Measurements from ENCODE around the gene BAHCC1.
"Not testable (repeated sequence)": the region's sequence is repeated elsewhere in the genome, so short reads cannot be mapped to it uniquely, and the experiment has no call there.

Gene BAHCC1

GRCh38 chr17:81349397-81350319 is 45.6 kb upstream of the BAHCC1 start:
- TF ChIP-seq, protein P1, sequence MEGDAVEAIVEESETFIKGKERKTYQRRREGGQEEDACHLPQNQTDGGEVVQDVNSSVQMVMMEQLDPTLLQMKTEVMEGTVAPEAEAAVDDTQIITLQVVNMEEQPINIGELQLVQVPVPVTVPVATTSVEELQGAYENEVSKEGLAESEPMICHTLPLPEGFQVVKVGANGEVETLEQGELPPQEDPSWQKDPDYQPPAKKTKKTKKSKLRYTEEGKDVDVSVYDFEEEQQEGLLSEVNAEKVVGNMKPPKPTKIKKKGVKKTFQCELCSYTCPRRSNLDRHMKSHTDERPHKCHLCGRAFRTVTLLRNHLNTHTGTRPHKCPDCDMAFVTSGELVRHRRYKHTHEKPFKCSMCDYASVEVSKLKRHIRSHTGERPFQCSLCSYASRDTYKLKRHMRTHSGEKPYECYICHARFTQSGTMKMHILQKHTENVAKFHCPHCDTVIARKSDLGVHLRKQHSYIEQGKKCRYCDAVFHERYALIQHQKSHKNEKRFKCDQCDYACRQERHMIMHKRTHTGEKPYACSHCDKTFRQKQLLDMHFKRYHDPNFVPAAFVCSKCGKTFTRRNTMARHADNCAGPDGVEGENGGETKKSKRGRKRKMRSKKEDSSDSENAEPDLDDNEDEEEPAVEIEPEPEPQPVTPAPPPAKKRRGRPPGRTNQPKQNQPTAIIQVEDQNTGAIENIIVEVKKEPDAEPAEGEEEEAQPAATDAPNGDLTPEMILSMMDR (conservative IDR thresholded peaks at IDR 0.05; ENCODE audit: control insufficient read depth, insufficient read depth, low read depth, low read length), result no peak
- DNase-seq (ENCODE audit: low read depth), result peak; percentile 27
- H3K4me3 ChIP-seq (ENCODE audit: control insufficient read depth, low read depth, low read length), result no peak overlapping the region

GRCh38 chr17:81350320-81350890 is 44.9 kb upstream of the BAHCC1 start:
- TF ChIP-seq, protein P1 (conservative IDR thresholded peaks at IDR 0.05; ENCODE audit: control insufficient read depth, insufficient read depth, low read depth, low read length), result no peak
- no peak for DNase-seq (ENCODE audit: low read depth)
- H3K4me3 ChIP-seq (ENCODE audit: control insufficient read depth, low read depth, low read length), result no peak overlapping the region

DNA sequence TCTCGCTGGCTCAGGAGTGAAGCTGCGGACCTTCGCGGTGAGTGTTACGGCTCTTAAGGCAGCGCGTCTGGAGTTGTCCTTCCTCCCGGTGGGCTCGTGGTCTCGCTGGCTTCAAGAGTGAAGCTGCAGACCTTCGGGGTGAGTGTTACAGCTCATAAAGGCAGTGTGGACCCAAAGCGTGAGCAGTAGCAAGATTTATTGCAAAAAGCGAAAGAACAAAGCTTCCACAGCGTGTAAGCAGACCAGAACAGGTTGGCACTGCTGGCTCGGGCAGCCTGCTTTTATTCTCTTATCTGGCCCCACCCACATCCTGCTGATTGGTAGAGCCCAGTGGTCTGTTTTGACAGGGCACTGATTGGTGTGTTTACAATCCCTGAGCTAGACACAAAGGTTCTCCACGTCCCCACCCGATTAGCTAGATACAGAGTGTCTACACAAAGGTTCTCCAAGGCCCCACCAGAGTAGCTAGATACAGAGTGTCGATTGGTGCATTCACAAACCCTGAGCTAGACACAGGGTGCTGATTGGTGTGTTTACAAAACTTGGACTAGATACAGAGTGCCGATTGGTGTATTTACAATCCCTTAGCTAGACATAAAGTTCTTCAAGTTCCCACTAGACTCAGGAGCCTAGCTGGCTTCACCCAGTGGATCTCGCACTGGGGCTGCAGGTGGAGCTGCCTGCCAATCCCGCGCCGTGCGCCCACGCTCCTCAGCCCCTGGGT is 43.8 kb upstream of the BAHCC1 start:
- DNase-seq (ENCODE audit: low read depth); H3K4me3 ChIP-seq (ENCODE audit: control insufficient read depth, low read depth, low read length): not testable (repeated sequence)

GRCh38 chr17:81352056-81352455 is 43.2 kb upstream of the BAHCC1 start:
- DNase-seq (ENCODE audit: low read depth); H3K4me3 ChIP-seq (ENCODE audit: control insufficient read depth, low read depth, low read length): not testable (repeated sequence)

DNA sequence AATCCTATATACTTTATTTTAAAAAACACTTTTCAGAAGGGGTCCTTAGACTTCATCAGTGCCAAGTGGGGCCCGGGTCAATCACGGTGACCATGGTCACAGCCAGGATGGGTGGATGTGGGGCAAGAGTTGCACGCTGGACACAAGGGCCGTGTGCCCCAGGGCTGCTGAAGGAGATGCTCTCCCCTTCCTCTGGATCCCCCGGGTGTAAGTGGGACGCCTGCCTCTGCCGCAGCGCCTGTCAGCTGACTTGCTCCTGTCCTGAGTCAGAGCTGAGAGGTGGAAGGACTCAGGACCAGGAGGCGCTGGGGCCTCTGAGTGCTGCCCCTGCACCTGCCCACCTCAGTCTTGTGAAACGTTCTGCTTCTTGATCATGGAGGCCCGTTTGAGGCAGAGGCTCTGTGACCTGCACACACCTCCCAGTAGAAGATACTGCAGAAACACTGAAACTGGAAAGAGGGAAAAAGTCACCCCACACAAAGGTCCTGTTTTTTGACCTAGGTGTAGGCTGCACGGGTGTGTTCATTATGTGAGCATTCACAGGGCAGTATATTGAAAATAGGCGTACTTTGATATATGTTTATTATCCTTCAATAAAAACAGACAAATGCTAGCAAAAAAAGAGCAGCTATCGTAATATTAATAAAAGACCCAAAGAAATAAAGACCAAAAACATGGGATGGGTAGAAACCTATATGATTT is 40.9 kb upstream of the BAHCC1 start:
- no peak for DNase-seq (ENCODE audit: low read depth)
- TF ChIP-seq, protein P1 (conservative IDR thresholded peaks at IDR 0.05; ENCODE audit: control insufficient read depth, insufficient read depth, low read depth, low read length), result no peak
- H3K4me3 ChIP-seq (ENCODE audit: control insufficient read depth, low read depth, low read length), result no peak overlapping the region

- H3K4me3 ChIP-seq (ENCODE audit: control insufficient read depth, low read depth, low read length), result no peak overlapping the region
Observed at GRCh38 chr17:81354954-81355347, 40.3 kb upstream of the BAHCC1 start.

DNA sequence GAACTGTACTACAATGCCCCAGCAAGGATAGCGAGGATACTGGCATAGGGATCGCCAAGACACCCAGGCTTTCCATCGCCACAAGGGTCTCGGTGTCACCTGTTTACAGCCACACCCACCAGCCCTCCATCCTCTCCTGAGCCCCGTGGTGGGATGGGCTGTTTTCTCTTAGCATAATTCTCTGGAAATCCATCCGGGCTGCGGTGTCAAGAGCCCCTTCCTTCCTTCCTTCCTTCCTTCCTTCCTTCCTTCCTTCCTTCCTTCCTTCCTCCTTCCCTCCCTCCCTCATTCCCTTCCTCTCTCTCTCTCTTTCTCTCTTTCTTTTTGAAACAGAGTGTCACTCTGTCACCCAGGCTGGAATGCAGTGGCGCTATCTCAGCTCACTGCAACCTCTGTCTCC is 36.0 kb upstream of the BAHCC1 start:
- TF ChIP-seq, protein P1 (conservative IDR thresholded peaks at IDR 0.05; ENCODE audit: control insufficient read depth, insufficient read depth, low read depth, low read length), result no peak

More at GRCh38 chr17:81354954-81355347, 40.3 kb upstream of the BAHCC1 start:
- TF ChIP-seq, protein P1 (conservative IDR thresholded peaks at IDR 0.05; ENCODE audit: control insufficient read depth, insufficient read depth, low read depth, low read length), result no peak
- DNase-seq (ENCODE audit: low read depth), result no peak

DNA sequence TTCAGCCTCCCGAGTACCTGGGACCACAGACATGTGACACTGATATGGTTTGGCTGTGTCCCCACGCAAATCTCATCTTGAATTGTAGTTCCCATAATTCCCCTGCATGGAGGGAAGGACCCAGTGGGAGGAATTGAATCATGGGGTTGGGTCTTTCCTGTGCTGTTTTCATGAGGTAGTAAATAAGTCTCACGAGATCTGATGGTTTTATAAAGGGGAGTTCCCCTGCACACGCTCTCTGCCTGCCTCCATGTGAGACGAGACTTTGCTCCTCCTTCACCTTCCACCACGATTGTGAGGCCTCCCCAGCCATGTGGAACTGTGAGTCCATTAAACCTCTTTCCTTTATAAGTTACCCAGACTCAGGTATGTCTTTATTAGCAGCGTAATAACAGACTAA is 33.3 kb upstream of the BAHCC1 start:
- DNase-seq (ENCODE audit: low read depth); H3K4me3 ChIP-seq (ENCODE audit: control insufficient read depth, low read depth, low read length): not testable (repeated sequence)

More for the DNA sequence above, 36.0 kb upstream of the BAHCC1 start:
- no peak for DNase-seq (ENCODE audit: low read depth)
- no peak overlapping the region for H3K4me3 ChIP-seq (ENCODE audit: control insufficient read depth, low read depth, low read length)

Measured in fibroblast of mammary gland (primary cell).